Osteoblast (primary cell): ENCODE measurements around the gene SAMD3. TPM values are rescaled to one million over a fixed set of nuclear protein-coding genes. Genes with fewer than 3 reads are reported as not detected.

Experiments
- DNase-seq: peaks from one replicate; pipeline ENCODE4 v3.0.0; 2011; ENCODE audit warnings: low spot score, mixed read lengths; ENCODE audit not compliant: insufficient read length; ENCODE audit errors: missing footprints
- H2AFZ ChIP-seq: 2 replicates; pipeline ENCODE4 v1.6.0; 2011; ENCODE audit warnings: mild to moderate bottlenecking, low read length
- H3K27ac ChIP-seq: 2 replicates; pipeline ENCODE4 v1.5.1; 2011; ENCODE audit warnings: mild to moderate bottlenecking, low read depth, low read length, moderate library complexity
- H3K27me3 ChIP-seq: 2 replicates; pipeline ENCODE4 v1.6.0; 2012; ENCODE audit warnings: mild to moderate bottlenecking, control low read depth, inconsistent platforms, low read length, moderate library complexity; ENCODE audit not compliant: insufficient read depth
- H3K36me3 ChIP-seq: 2 replicates; pipeline ENCODE4 v1.5.1; 2011; ENCODE audit warnings: mild to moderate bottlenecking, low read length, control low read depth, moderate library complexity; ENCODE audit not compliant: insufficient read depth
- H3K4me1 ChIP-seq: 2 replicates; pipeline ENCODE4 v1.5.1; 2011; ENCODE audit warnings: mild to moderate bottlenecking, low read length, control low read depth, moderate library complexity; ENCODE audit not compliant: insufficient read depth
- H3K4me2 ChIP-seq: 2 replicates; pipeline ENCODE4 v1.6.0; 2011; ENCODE audit warnings: mild to moderate bottlenecking, low read length; ENCODE audit not compliant: insufficient read depth
- H3K4me3 ChIP-seq: fragments of 200-600 bp; sonication (generic); 3 replicates; pipeline ENCODE4 v1.5.1; 2012; ENCODE audit warnings: mild to moderate bottlenecking, low read length, inconsistent platforms; ENCODE audit not compliant: insufficient read depth
- H3K79me2 ChIP-seq: 2 replicates; pipeline ENCODE4 v1.6.0; 2012; ENCODE audit warnings: mild to moderate bottlenecking, low read length, control low read depth, inconsistent platforms; ENCODE audit not compliant: insufficient read depth
- H3K9me3 ChIP-seq: 2 replicates; pipeline ENCODE4 v1.5.1; 2011; ENCODE audit warnings: low read depth, low read length, control low read depth
- H4K20me1 ChIP-seq: 2 replicates; pipeline ENCODE4 v1.6.0; 2012; ENCODE audit warnings: mild to moderate bottlenecking, low read length, control low read depth; ENCODE audit not compliant: insufficient read depth
- total RNA-seq: library from RNA; depleted of rRNA; stranded (reverse); fragments of >200 nt; gene quantifications from 2 replicates; pipeline ENCODE4 v1.2.3, GENCODE V29; 2012
- TF ChIP-seq, protein P1 (sequence below): IDR thresholded peaks from 2 replicates; pipeline ENCODE4 v1.5.1; 2011; ENCODE audit warnings: mild to moderate bottlenecking, low read depth, low read length, moderate library complexity; ENCODE audit errors: extremely low read depth

The SAMD3 gene
- total RNA-seq, 1 donor: 0.72 TPM

DNA sequence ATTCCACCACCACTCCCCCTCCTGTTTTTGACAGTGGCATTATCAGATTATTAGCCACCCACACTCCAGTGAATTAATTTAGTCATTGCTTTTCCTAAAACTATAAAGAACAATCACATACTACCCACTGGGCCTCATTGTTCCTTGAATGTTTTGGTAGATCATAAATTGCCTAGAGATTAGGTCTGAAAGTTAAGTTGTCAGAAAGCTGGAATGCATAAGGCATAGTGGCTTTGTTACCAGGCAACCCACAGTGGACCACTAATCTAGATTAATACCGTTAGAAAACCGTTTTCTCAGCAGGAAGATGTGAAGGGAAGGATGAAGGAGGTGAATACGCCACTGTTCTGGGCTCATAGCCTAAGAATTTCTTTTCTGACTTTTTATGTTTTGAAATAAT is 75.6 kb downstream of the SAMD3 start:
- Histone ChIP-seq H3K4me2 (no peak overlapping the region), H4K20me1 (no peaks in the 10 kb centered on the region), H3K27me3 (no peaks in the 10 kb centered on the region), H3K27ac (no peak overlapping the region), H3K36me3 (no peaks in the 10 kb centered on the region), H3K9me3 (no peaks in the 10 kb centered on the region), H3K4me1 (no peaks in the 10 kb centered on the region), H2AFZ (no peak overlapping the region), H3K79me2 (no peaks in the 10 kb centered on the region), H3K4me3 (no peak overlapping the region)
- DNase-seq: no peak
- TF ChIP-seq, protein P1, sequence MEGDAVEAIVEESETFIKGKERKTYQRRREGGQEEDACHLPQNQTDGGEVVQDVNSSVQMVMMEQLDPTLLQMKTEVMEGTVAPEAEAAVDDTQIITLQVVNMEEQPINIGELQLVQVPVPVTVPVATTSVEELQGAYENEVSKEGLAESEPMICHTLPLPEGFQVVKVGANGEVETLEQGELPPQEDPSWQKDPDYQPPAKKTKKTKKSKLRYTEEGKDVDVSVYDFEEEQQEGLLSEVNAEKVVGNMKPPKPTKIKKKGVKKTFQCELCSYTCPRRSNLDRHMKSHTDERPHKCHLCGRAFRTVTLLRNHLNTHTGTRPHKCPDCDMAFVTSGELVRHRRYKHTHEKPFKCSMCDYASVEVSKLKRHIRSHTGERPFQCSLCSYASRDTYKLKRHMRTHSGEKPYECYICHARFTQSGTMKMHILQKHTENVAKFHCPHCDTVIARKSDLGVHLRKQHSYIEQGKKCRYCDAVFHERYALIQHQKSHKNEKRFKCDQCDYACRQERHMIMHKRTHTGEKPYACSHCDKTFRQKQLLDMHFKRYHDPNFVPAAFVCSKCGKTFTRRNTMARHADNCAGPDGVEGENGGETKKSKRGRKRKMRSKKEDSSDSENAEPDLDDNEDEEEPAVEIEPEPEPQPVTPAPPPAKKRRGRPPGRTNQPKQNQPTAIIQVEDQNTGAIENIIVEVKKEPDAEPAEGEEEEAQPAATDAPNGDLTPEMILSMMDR: no peak

DNA sequence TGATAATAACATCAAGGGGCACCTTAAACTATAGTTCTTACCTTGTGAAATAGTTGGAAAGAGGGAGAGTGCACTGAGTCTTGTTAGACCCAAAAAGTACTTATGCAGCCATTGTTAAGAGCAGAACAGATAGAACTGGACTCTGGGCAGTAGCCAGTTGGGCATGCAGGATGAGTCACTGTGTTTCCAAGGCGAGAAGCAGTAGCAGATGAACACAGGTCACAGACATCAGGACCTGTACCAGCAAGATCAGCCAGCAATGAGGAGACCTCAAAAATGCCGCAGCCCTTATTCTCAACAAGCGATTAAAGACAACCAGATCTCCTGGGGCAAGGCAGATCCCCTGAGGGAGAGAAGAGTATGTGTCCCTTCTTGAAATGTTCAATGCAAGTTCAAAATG is 79.0 kb downstream of the SAMD3 start:
- DNase-seq: no peak
- H2AFZ ChIP-seq: no peak overlapping the region

DNA sequence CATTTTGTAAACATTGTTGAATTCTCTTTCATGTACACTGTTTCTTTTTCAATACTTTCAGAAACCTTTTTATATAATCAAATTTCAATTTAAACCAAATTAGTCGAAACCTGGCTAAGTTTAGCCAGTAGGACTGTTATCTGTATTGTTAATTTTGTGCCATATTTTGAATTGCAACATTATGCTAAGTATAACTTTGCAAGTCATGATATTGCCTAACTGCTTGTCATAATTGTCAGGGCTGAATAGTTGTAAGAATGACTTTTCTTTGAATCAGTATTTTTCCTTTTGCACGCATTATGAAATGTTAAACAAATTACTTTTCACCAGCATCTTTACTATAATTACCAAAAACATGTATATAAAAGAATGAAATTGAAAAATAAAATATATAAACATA is 82.7 kb downstream of the SAMD3 start:
- DNase-seq: no peak
- TF ChIP-seq, protein P1: no peak
- Histone ChIP-seq H3K4me1 (no peaks in the 10 kb centered on the region), H2AFZ (no peak overlapping the region), H3K36me3 (no peaks in the 10 kb centered on the region), H4K20me1 (no peaks in the 10 kb centered on the region), H3K4me2 (no peak overlapping the region), H3K27me3 (no peaks in the 10 kb centered on the region), H3K79me2 (no peaks in the 10 kb centered on the region), H3K27ac (no peak overlapping the region), H3K4me3 (no peak overlapping the region), H3K9me3 (no peaks in the 10 kb centered on the region)

More for the DNA sequence above, 79.0 kb downstream of the SAMD3 start:
- TF ChIP-seq, protein P1: no peak
- Histone ChIP-seq H3K4me3 (no peak overlapping the region), H3K27ac (no peak overlapping the region), H3K4me1 (no peaks in the 10 kb centered on the region), H3K27me3 (no peaks in the 10 kb centered on the region), H3K36me3 (no peaks in the 10 kb centered on the region), H3K9me3 (no peaks in the 10 kb centered on the region), H3K4me2 (no peak overlapping the region), H4K20me1 (no peaks in the 10 kb centered on the region), H3K79me2 (no peaks in the 10 kb centered on the region)

DNA sequence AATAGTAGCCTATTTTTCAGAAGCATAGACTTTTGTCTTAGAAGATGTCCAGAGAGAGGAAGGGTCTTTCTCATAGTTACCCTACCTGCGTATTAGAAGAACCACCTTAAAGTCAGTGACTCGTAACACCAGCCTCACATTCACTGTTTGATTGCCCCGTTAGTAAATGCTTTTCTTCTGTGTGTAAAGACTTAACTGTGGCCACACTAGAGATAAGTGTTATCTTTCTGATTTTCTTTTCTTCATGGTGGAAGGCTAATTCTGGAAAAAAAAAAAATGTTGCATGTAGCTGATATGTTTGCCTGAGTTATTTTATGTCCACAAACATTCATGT is 83.9 kb downstream of the SAMD3 start:
- H3K4me1 ChIP-seq: no peaks in the 10 kb centered on the region
- H3K27me3 ChIP-seq: no peaks in the 10 kb centered on the region
- no peaks in the 10 kb centered on the region for H4K20me1 ChIP-seq
- no peak overlapping the region for H2AFZ ChIP-seq
- H3K4me2 ChIP-seq: no peak overlapping the region
- DNase-seq: no peak
- H3K79me2 ChIP-seq: no peaks in the 10 kb centered on the region
- TF ChIP-seq, protein P1: no peak
- no peaks in the 10 kb centered on the region for H3K36me3 ChIP-seq
- no peaks in the 10 kb centered on the region for H3K9me3 ChIP-seq
- H3K27ac ChIP-seq: no peak overlapping the region
- H3K4me3 ChIP-seq: no peak overlapping the region
